Sigmoid colon (tissue), 7 donors: Measurements from ENCODE around the gene CHCHD1. TPM values are rescaled to one million over a fixed set of nuclear protein-coding genes. Genes with fewer than 3 reads are reported as not detected.

Experiments used
- DNase-seq: peaks from one replicate; pipeline ENCODE4 v3.0.0-alpha.2; 2019
- H3K27ac ChIP-seq, 4 donors: fragments of 200-600 bp; sonication (generic); one replicate each; pipeline ENCODE4 v1.5.1; 2016 to 2019; ENCODE audit warnings: mild to moderate bottlenecking in 1 of 4
- H3K27me3 ChIP-seq, 3 donors: fragments of 200-600 bp; sonication (generic); one replicate each; pipeline ENCODE4 v1.5.1; 2019; ENCODE audit warnings: mild to moderate bottlenecking in 1 of 3
- H3K36me3 ChIP-seq, 4 donors: fragments of 200-600 bp; sonication (generic); one replicate each; pipeline ENCODE4 v1.5.1; 2016 to 2019
- H3K4me1 ChIP-seq, 4 donors: fragments of 200-600 bp; sonication (generic); one replicate each; pipeline ENCODE4 v1.5.1; 2017 to 2019
- H3K4me3 ChIP-seq, 4 donors: fragments of 200-600 bp; sonication (generic); one replicate each; pipeline ENCODE4 v1.5.1; 2017 to 2019; ENCODE audit warnings: mild to moderate bottlenecking in 2 of 4, moderate library complexity in 1 of 4
- H3K9me3 ChIP-seq, 4 donors: fragments of 200-600 bp in 3 of 4; sonication (generic) in 3 of 4; one replicate each; pipeline versions ENCODE4 v1.5.1 to v1.6.1; 2013 to 2019
- CTCF ChIP-seq, 4 experiments: fragments of 450-650 bp in 3 of 4; fragments of 200-600 bp in 1 of 4; IDR thresholded peaks; one replicate each; pipeline ENCODE4 v1.5.1; 2016 to 2019; ENCODE audit warnings: antibody characterized with exemption in 4 of 4, mild to moderate bottlenecking in 3 of 4, moderate library complexity in 2 of 4
- EP300 ChIP-seq, 4 donors: sonication (generic); formaldehyde crosslinking; IDR thresholded peaks; one replicate each; pipeline ENCODE4 v1.6.1; 2017; ENCODE audit warnings: antibody characterized with exemption in 4 of 4
- POLR2A ChIP-seq, 2 donors: fragments of 450-650 bp; IDR thresholded peaks; one replicate each; pipeline ENCODE4 v1.6.1; 2016; ENCODE audit warnings: antibody characterized with exemption in 2 of 2, mild to moderate bottlenecking in 2 of 2, moderate library complexity in 2 of 2
- POLR2AphosphoS5 ChIP-seq, 4 donors: sonication (generic); formaldehyde crosslinking; IDR thresholded peaks; one replicate each; pipeline ENCODE4 v1.6.1; 2017; ENCODE audit warnings: antibody characterized with exemption in 4 of 4
- WGBS, 2 donors: extraction: QIAGEN DNeasy Blood & Tissue Kit; methylation state at CpG; one replicate each; pipeline ENCODE4 v1.1.7; 2013; 5-methylcytosine and 5-hydroxymethylcytosine counted together
- intact Hi-C: fragments of 100-400 bp; cut with DNase I; formaldehyde crosslinking; loops from one replicate; pipeline ENCODE4 v1.15.1; 2023
- polyA plus RNA-seq, 3 donors: library from polyadenylated mRNA; stranded (reverse); fragments of 200-250 nt; gene quantifications; one replicate each; pipeline ENCODE4 v1.2.3, GENCODE V29; 2013
- total RNA-seq, 4 donors: library from RNA; depleted of rRNA; stranded (reverse); fragments of >200 nt; gene quantifications; one replicate each; pipeline ENCODE4 v1.1.0, GENCODE V29; 2016
- donor health status: healthy with polysubstance abuse.
- donor health status: Bipolar disorder and iron deficiency.
- donor health status: healthy.

The CHCHD1 gene
- total and polyA plus RNA-seq, 7 donors, result 28.1 to 134 (median 36.6) TPM

- Histone ChIP-seq H3K36me3 (peaks cover 26 to 93% (median 53%) of the 10 kb centered on the region in 4 donors), H3K27ac (peak overlapping the region; percentile 30 to 61 (median 50)), H3K27me3 (no peaks in the 10 kb centered on the region), H3K4me3 (no peak overlapping the region), H3K9me3 (no peaks in the 10 kb centered on the region), H3K4me1 (peaks cover 0 to 29% (median 15%) of the 10 kb centered on the region in 4 donors)
- peak in 1 of 4 donors; percentile 17 for TF ChIP-seq POLR2AphosphoS5 (IDR thresholded peaks at IDR 0.05)
- no peak for TF ChIP-seq CTCF (IDR thresholded peaks at IDR 0.05)
- TF ChIP-seq EP300 (IDR thresholded peaks at IDR 0.05), result no peak
- TF ChIP-seq POLR2A (IDR thresholded peaks at IDR 0.05), result no peak
- WGBS, 2 donors, result 91 to 93% methylated on average over 10 of the region's 10 CpGs
- intact Hi-C loops, result no loop called here
- DNase-seq, result no peak
Observed at GRCh38 chr10:73816917-73817729, 35.3 kb downstream of the CHCHD1 start.

GRCh38 chr10:73817826-73818225 lies 36.0 kb downstream of the CHCHD1 start:
- Histone ChIP-seq H3K27me3 (no peaks in the 10 kb centered on the region), H3K4me3 (no peak overlapping the region), H3K36me3 (peaks cover 29 to 96% (median 59%) of the 10 kb centered on the region in 4 donors), H3K27ac (peak overlapping the region; percentile 30 to 61 (median 50)), H3K9me3 (no peaks in the 10 kb centered on the region), H3K4me1 (peaks cover 0 to 29% (median 12%) of the 10 kb centered on the region in 4 donors)
- TF ChIP-seq POLR2A (IDR thresholded peaks at IDR 0.05), result no peak
- TF ChIP-seq POLR2AphosphoS5 (IDR thresholded peaks at IDR 0.05), result no peak
- TF ChIP-seq EP300 (IDR thresholded peaks at IDR 0.05), result no peak
- no peak for TF ChIP-seq CTCF (IDR thresholded peaks at IDR 0.05)
- no peak for DNase-seq
- intact Hi-C loops, result no loop called here
- 92 to 96% methylated on average over 5 of the region's 5 CpGs for WGBS, 2 donors

- Histone ChIP-seq H3K27ac (peak overlapping the region in 3 of 4 donors; percentile 50 to 61 (median 55)), H3K9me3 (no peaks in the 10 kb centered on the region), H3K27me3 (no peaks in the 10 kb centered on the region), H3K36me3 (peaks cover 30 to 96% (median 63%) of the 10 kb centered on the region in 4 donors), H3K4me1 (peaks cover 0 to 29% (median 12%) of the 10 kb centered on the region in 4 donors), H3K4me3 (no peak overlapping the region)
- no peak for DNase-seq
- TF ChIP-seq POLR2AphosphoS5 (IDR thresholded peaks at IDR 0.05) (no peak), POLR2A (IDR thresholded peaks at IDR 0.05) (no peak), EP300 (IDR thresholded peaks at IDR 0.05) (no peak), CTCF (IDR thresholded peaks at IDR 0.05) (no peak)
- intact Hi-C loops, result no loop called here
- WGBS, 2 donors, result 81 to 88% methylated on average over 10 of the region's 10 CpGs
Observed at GRCh38 chr10:73818402-73818801, 36.6 kb downstream of the CHCHD1 start.

GRCh38 chr10:73819081-73819480 lies 37.2 kb downstream of the CHCHD1 start:
- WGBS, 2 donors, result 68 to 81% methylated on average over 5 of the region's 5 CpGs
- no peaks in the 10 kb centered on the region for H3K27me3 ChIP-seq
- intact Hi-C loops, result no loop called here
- TF ChIP-seq CTCF (IDR thresholded peaks at IDR 0.05) (no peak), EP300 (IDR thresholded peaks at IDR 0.05) (no peak), POLR2A (IDR thresholded peaks at IDR 0.05) (no peak), POLR2AphosphoS5 (IDR thresholded peaks at IDR 0.05) (no peak)
- H3K9me3 ChIP-seq, result no peaks in the 10 kb centered on the region
- no peak overlapping the region for H3K4me3 ChIP-seq
- peaks cover 36 to 96% (median 67%) of the 10 kb centered on the region in 4 donors for H3K36me3 ChIP-seq
- peak overlapping the region; percentile 18 to 55 (median 49) for H3K27ac ChIP-seq
- no peak for DNase-seq
- peaks cover 0 to 29% (median 12%) of the 10 kb centered on the region in 4 donors for H3K4me1 ChIP-seq
